Thymus (tissue), 11 donors: ENCODE results near the gene CIB4. TPM values are rescaled to one million over a fixed set of nuclear protein-coding genes. Genes with fewer than 3 reads are reported as not detected.
"Not testable (repeated sequence)": the region's sequence is repeated elsewhere in the genome, so short reads cannot be mapped to it uniquely, and the experiment has no call there.

Source experiments
- DNase-seq, 9 donors: peaks; one replicate each; pipeline ENCODE4 v3.0.0-alpha.2; 2013; ENCODE audit warnings: low spot score in 9 of 9, low read depth in 6 of 9, missing footprints in 1 of 9
- H3K27ac ChIP-seq, 2 donors: one replicate each; pipeline ENCODE4 v1.5.1; 2013; ENCODE audit warnings: control low read depth in 1 of 2, low read depth in 1 of 2, low read length in 1 of 2, mild to moderate bottlenecking in 1 of 2, moderate library complexity in 1 of 2
- H3K27me3 ChIP-seq, 2 donors: one replicate each; pipeline ENCODE4 v1.5.1; 2013; ENCODE audit warnings: low read length in 1 of 2; ENCODE audit not compliant: control insufficient read depth in 2 of 2, insufficient read depth in 1 of 2
- H3K36me3 ChIP-seq, 2 donors: one replicate each; pipeline ENCODE4 v1.5.1; 2013; ENCODE audit warnings: low read length in 1 of 2, mild to moderate bottlenecking in 1 of 2, moderate library complexity in 1 of 2; ENCODE audit not compliant: control insufficient read depth in 2 of 2, insufficient read depth in 2 of 2
- H3K4me1 ChIP-seq, 2 donors: one replicate each; pipeline ENCODE4 v1.5.1; 2013; ENCODE audit warnings: low read length in 2 of 2; ENCODE audit not compliant: control insufficient read depth in 2 of 2, insufficient read depth in 2 of 2
- H3K4me3 ChIP-seq, 2 donors: one replicate each; pipeline ENCODE4 v1.5.1; 2013; ENCODE audit warnings: low read length in 2 of 2, control low read depth in 1 of 2, mild to moderate bottlenecking in 1 of 2
- H3K9me3 ChIP-seq, 2 donors: one replicate each; pipeline ENCODE4 v1.5.1; 2013; ENCODE audit warnings: low read length in 1 of 2, mild to moderate bottlenecking in 1 of 2; ENCODE audit not compliant: control insufficient read depth in 2 of 2, insufficient read depth in 1 of 2
- WGBS: extraction: QIAGEN DNeasy Blood & Tissue Kit; methylation state at CpG from one replicate; pipeline ENCODE4 v1.1.7; 2013; 5-methylcytosine and 5-hydroxymethylcytosine counted together
- polyA plus RNA-seq: library from polyadenylated mRNA; stranded (reverse); fragments of 200-250 nt; gene quantifications from one replicate; pipeline ENCODE4 v1.2.3, GENCODE V29; 2013
- total RNA-seq: library from RNA; stranded (reverse); fragments of 120-200 nt; gene quantifications from one replicate; pipeline ENCODE4 v1.2.4, GENCODE V29; 2013
- donor health status: healthy.

The CIB4 gene
- total and polyA plus RNA-seq, 2 donors: 0.19 TPM; not detected in 1

GRCh38 chr2:26655611-26656195 lies 14.5 kb upstream of the CIB4 start:
- no peak for DNase-seq
- no peak overlapping the region for H3K4me3 ChIP-seq
- WGBS: 86% methylated on average over 9 of the region's 9 CpGs

GRCh38 chr2:26655120-26655519 lies 14.0 kb upstream of the CIB4 start:
- H3K27me3 ChIP-seq: peaks cover 0 to 24% of the 10 kb centered on the region in 2 donors
- H3K4me1 ChIP-seq, H3K36me3 ChIP-seq, DNase-seq, H3K27ac ChIP-seq, H3K9me3 ChIP-seq, H3K4me3 ChIP-seq: not testable (repeated sequence)
- 9% methylated on average over 1 of the region's 1 CpG for WGBS

More at GRCh38 chr2:26655611-26656195, 14.5 kb upstream of the CIB4 start:
- H3K27me3 ChIP-seq: peaks cover 0 to 20% of the 10 kb centered on the region in 2 donors
- no peak overlapping the region for H3K27ac ChIP-seq
- H3K4me1 ChIP-seq: no peaks in the 10 kb centered on the region
- H3K9me3 ChIP-seq: peaks cover 0 to 3% of the 10 kb centered on the region in 2 donors
- H3K36me3 ChIP-seq: no peaks in the 10 kb centered on the region

- no peak overlapping the region for H3K27ac ChIP-seq
These were observed 12.8 kb upstream of the CIB4 start for GRCh38 chr2:26654061-26654340.

GRCh38 chr2:26653207-26654060 lies 12.3 kb upstream of the CIB4 start:
- 93% methylated on average over 13 of the region's 13 CpGs for WGBS
- DNase-seq: no peak
- Histone ChIP-seq H3K4me1 (no peaks in the 10 kb centered on the region), H3K36me3 (no peaks in the 10 kb centered on the region), H3K9me3 (peaks cover 0 to 3% of the 10 kb centered on the region in 2 donors), H3K27me3 (peaks cover 0 to 31% of the 10 kb centered on the region in 2 donors), H3K27ac (no peak overlapping the region), H3K4me3 (no peak overlapping the region)

More at GRCh38 chr2:26654061-26654340, 12.8 kb upstream of the CIB4 start:
- DNase-seq: no peak
- WGBS: 92% methylated on average over 3 of the region's 3 CpGs
- Histone ChIP-seq H3K4me3 (no peak overlapping the region), H3K9me3 (peaks cover 0 to 3% of the 10 kb centered on the region in 2 donors), H3K4me1 (no peaks in the 10 kb centered on the region), H3K36me3 (no peaks in the 10 kb centered on the region), H3K27me3 (peaks cover 0 to 27% of the 10 kb centered on the region in 2 donors)

GRCh38 chr2:26652361-26653041 lies 11.3 kb upstream of the CIB4 start:
- no peak for DNase-seq
- H3K27ac ChIP-seq: no peak overlapping the region
- peaks cover 0 to 32% of the 10 kb centered on the region in 2 donors for H3K27me3 ChIP-seq
- H3K4me3 ChIP-seq: no peak overlapping the region
- no peaks in the 10 kb centered on the region for H3K4me1 ChIP-seq
- WGBS: 82% methylated on average over 12 of the region's 12 CpGs
- H3K9me3 ChIP-seq: peaks cover 0 to 3% of the 10 kb centered on the region in 2 donors
- no peaks in the 10 kb centered on the region for H3K36me3 ChIP-seq

GRCh38 chr2:26651799-26652198 lies 10.6 kb upstream of the CIB4 start:
- H3K27ac ChIP-seq: no peak overlapping the region
- no peaks in the 10 kb centered on the region for H3K4me1 ChIP-seq
- WGBS: 90% methylated on average over 7 of the region's 7 CpGs
- no peak for DNase-seq
- peaks cover 0 to 3% of the 10 kb centered on the region in 2 donors for H3K9me3 ChIP-seq
- peaks cover 0 to 39% of the 10 kb centered on the region in 2 donors for H3K27me3 ChIP-seq
- H3K4me3 ChIP-seq: no peak overlapping the region
- H3K36me3 ChIP-seq: no peaks in the 10 kb centered on the region

GRCh38 chr2:26651470-26651771 lies 10.3 kb upstream of the CIB4 start:
- DNase-seq: no peak
- H3K36me3 ChIP-seq: no peaks in the 10 kb centered on the region
- H3K27me3 ChIP-seq: peaks cover 0 to 40% of the 10 kb centered on the region in 2 donors
- H3K9me3 ChIP-seq: peaks cover 0 to 3% of the 10 kb centered on the region in 2 donors
- no peaks in the 10 kb centered on the region for H3K4me1 ChIP-seq
- WGBS: 96% methylated on average over 7 of the region's 7 CpGs
- H3K27ac ChIP-seq: no peak overlapping the region
- no peak overlapping the region for H3K4me3 ChIP-seq

GRCh38 chr2:26650713-26651469 lies 9.7 kb upstream of the CIB4 start:
- Histone ChIP-seq H3K27ac (no peak overlapping the region), H3K4me3 (no peak overlapping the region), H3K4me1 (no peaks in the 10 kb centered on the region), H3K27me3 (peaks cover 0 to 43% of the 10 kb centered on the region in 2 donors), H3K36me3 (no peaks in the 10 kb centered on the region), H3K9me3 (peaks cover 0 to 3% of the 10 kb centered on the region in 2 donors)
- DNase-seq: no peak
- 87% methylated on average over 12 of the region's 12 CpGs for WGBS
